Naive thymus-derived CD8-positive, alpha-beta T cell (primary cell): ENCODE results near the gene INPP5K. TPM values are rescaled to one million over a fixed set of nuclear protein-coding genes. Genes with fewer than 3 reads are reported as not detected.
A peak's percentile ranks its signal among the peaks of the same experiment; 100 is the strongest.

Experiments used
- ATAC-seq, 2 donors: fragments of 150-1000 bp; cut with Tn5 transposase in 1 of 2; sonication (Bioruptor Pico), chemical (Tn5 transposase) in 1 of 2; 1 replicate in 1 of 2; 2 replicates in 1 of 2; pipeline ENCODE4 v1.10.0; 2021; ENCODE audit warnings: mild to moderate bottlenecking in 2 of 2, moderate library complexity in 2 of 2
- POLR2A ChIA-PET: fragments of 350-600 bp; sonication (Branson Sonifier 250); formaldehyde crosslinking; loops from one replicate; lab custom pipeline; 2021; ENCODE audit warnings: antibody characterized with exemption; lab: Charles Lee
- DNase-seq, 10 donors: peaks; one replicate each; pipeline versions ENCODE4 v3.0.0 to v3.0.0-alpha.2; 2020 to 2022
- H3K27ac Mint-ChIP-seq, 10 donors: one replicate each; pipeline ENCODE4 v1.8.0; 2020 to 2022; ENCODE audit warnings: mild to moderate bottlenecking in 10 of 10, mixed read lengths in 10 of 10, moderate library complexity in 4 of 10, inconsistent platforms in 1 of 10
- H3K27me3 Mint-ChIP-seq, 5 donors: one replicate each; pipeline ENCODE4 v1.8.0; 2021 to 2022; ENCODE audit warnings: mixed read lengths in 5 of 5
- H3K36me3 Mint-ChIP-seq, 3 donors: one replicate each; pipeline ENCODE4 v1.8.0; 2020 to 2022; ENCODE audit warnings: mixed read lengths in 3 of 3, mild to moderate bottlenecking in 2 of 3, inconsistent platforms in 1 of 3
- H3K4me1 Mint-ChIP-seq, 4 donors: one replicate each; pipeline ENCODE4 v1.8.0; 2021 to 2022; ENCODE audit warnings: mixed read lengths in 4 of 4
- H3K4me3 Mint-ChIP-seq, 10 donors: one replicate each; pipeline ENCODE4 v1.8.0; 2020 to 2022; ENCODE audit warnings: mild to moderate bottlenecking in 10 of 10, mixed read lengths in 10 of 10, moderate library complexity in 6 of 10, inconsistent platforms in 1 of 10
- H3K9me3 Mint-ChIP-seq, 9 donors: one replicate each; pipeline ENCODE4 v1.8.0; 2020 to 2022; ENCODE audit warnings: mixed read lengths in 9 of 9, mild to moderate bottlenecking in 3 of 9, inconsistent platforms in 1 of 9, moderate library complexity in 1 of 9
- polyA plus RNA-seq, 3 donors: library from polyadenylated mRNA; unstranded; fragments of 300-500 nt; fragmentation: Illumina TruSeq; gene quantifications; one replicate each; pipeline ENCODE4 v1.2.3, GENCODE V29; 2021
- total RNA-seq, 8 experiments: library from RNA in 2 of 8; stranded (reverse) in 2 of 8; gene quantifications; one replicate each; pipeline ENCODE4 v1.2.3 and lab custom pipeline; 2021 to 2026

Gene INPP5K
- total and polyA plus RNA-seq, 5 experiments from 2014 or later: 62.0 to 93.8 (median 75.4) TPM

DNA sequence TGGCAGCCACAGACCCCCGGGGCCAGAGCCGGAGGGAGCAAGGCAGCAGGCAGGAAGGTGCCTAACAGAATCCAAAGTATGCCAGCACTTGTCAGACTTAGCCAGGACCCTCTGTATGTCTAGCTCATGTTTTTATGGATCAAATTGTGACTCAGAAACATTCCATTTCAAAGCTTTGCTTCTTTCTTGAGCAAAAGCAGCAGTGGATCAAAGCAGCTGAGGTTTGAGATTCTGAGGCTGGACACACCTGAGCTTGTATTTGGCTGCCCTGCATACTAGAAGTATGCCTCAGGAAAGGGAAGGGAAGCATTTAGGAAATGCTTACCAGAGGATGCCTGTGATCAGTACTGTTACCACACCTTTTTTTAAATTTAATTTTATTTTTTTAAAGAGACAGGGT, 18.2 kb downstream of the INPP5K start:
- H3K4me1 Mint-ChIP-seq: peaks cover 2 to 5% (median 3%) of the 10 kb centered on the region in 4 donors
- H3K36me3 Mint-ChIP-seq: peaks cover 0 to 40% (median 0%) of the 10 kb centered on the region in 3 donors
- no peaks in the 10 kb centered on the region for H3K9me3 Mint-ChIP-seq
- DNase-seq: no peak
- POLR2A ChIA-PET: interaction anchor here (0.5 to 1.3 kb wide), 3 partner anchors 8 to 198 kb away, joined by 3 read pairs; no protein-coding TSS in a partner anchor
- H3K4me3 Mint-ChIP-seq: no peak overlapping the region
- ATAC-seq: no peak
- peak overlapping the region in 1 of 10 donors; percentile 35 for H3K27ac Mint-ChIP-seq
- H3K27me3 Mint-ChIP-seq: no peaks in the 10 kb centered on the region

DNA sequence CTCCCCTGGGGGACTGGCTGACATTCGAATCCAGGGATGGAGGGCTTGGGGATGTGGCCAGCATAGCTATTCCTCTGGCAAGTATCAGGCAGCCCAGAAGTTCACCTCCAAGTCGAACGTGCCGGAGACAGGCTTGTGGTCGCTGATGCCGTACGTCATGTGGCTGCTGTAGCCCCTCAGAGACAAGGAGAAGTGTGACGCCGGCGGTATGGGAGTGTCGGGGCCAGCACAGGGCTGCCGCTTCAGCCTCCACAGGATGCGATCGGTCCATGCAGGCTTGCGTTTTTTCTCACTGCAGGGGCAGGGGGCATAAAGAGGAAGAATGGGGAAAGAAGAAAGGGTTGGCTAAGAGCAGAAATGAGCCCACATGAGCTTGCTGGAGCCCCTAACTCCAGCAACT, 18.6 kb downstream of the INPP5K start:
- ATAC-seq (no peak), DNase-seq (no peak)
- H3K9me3 Mint-ChIP-seq: no peaks in the 10 kb centered on the region
- H3K4me3 Mint-ChIP-seq: no peak overlapping the region
- H3K36me3 Mint-ChIP-seq: peaks cover 0 to 40% (median 0%) of the 10 kb centered on the region in 3 donors
- H3K27me3 Mint-ChIP-seq: no peaks in the 10 kb centered on the region
- H3K27ac Mint-ChIP-seq: peak overlapping the region in 4 of 10 donors; percentile 31 to 61 (median 34)
- peaks cover 3 to 9% (median 5%) of the 10 kb centered on the region in 4 donors for H3K4me1 Mint-ChIP-seq
- POLR2A ChIA-PET: interaction anchor here (0.5 to 1.3 kb wide), 3 partner anchors 8 to 197 kb away, joined by 3 read pairs; no protein-coding TSS in a partner anchor

DNA sequence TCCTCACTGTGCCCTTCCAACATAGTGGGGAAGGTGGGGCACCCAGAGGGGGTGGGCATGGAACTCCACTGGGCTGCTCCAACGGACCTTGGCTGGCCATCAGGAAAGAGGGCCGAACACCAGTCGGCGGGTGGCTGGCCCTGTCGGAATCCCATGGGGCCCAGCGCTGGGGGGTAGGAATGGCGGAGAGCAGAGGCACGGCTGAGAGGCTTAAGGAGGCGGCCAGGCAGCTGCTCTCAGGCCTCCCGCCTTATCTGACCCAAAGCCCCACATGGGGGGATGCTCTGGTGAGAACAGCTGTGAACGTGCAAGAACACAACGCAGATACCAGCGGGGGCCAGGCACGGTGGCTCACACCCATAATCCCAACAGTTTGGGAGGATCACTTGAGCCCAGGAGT, 19.5 kb downstream of the INPP5K start:
- no peaks in the 10 kb centered on the region for H3K27me3 Mint-ChIP-seq
- ATAC-seq (no peak), DNase-seq (no peak)
- no peaks in the 10 kb centered on the region for H3K9me3 Mint-ChIP-seq
- H3K36me3 Mint-ChIP-seq: peaks cover 0 to 37% (median 0%) of the 10 kb centered on the region in 3 donors
- no peak overlapping the region for H3K27ac Mint-ChIP-seq
- H3K4me1 Mint-ChIP-seq: peaks cover 6 to 14% (median 11%) of the 10 kb centered on the region in 4 donors
- POLR2A ChIA-PET: interaction anchor here (0.7 kb wide), 1 partner anchor 9 kb away, joined by 3 read pairs; no protein-coding TSS in a partner anchor
- H3K4me3 Mint-ChIP-seq: no peak overlapping the region

DNA sequence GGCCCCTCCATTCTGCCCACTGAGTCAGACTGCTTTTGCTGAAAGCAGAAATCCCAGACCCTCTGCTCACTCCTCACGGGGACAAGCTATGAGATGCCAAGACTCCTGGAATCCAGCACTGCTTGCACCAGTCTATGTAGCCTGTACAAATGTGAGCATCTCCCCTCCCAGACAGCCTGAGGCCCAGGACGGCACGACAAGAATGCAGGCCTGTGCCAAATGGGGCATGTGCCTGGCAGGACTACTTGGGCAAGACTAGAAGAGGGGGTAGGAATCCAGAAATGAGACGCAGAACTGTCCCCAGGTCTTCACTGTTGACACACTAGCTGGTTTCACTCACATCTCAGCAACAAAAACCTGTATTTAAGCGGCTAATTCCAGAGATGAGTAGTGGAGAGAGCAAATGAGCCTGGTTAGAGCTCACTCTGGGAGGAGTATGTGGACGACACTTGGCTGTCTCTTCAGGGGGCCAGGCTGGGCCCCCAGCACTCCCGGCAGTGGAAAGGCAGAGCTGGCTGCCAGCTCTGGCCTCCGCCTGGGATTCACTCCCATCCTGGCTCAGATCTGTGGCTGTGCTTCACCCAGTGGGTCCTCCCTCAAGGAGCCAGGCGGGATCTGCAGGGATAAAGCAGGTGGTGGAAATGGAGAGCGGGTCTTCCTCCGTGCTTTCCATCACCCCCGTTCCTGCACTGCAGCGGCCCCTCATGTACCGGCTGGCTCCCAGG, 21.0 kb downstream of the INPP5K start:
- Mint-ChIP-seq H3K36me3 (peaks cover 0 to 32% (median 0%) of the 10 kb centered on the region in 3 donors), H3K4me3 (no peak overlapping the region), H3K9me3 (no peaks in the 10 kb centered on the region), H3K4me1 (peaks cover 11 to 24% (median 18%) of the 10 kb centered on the region in 4 donors), H3K27ac (peak overlapping the region in 1 of 10 donors; percentile 60), H3K27me3 (no peaks in the 10 kb centered on the region)
- POLR2A ChIA-PET: interaction anchor here (0.5 kb wide), 1 partner anchor 713 kb away, joined by 3 read pairs; no protein-coding TSS in a partner anchor
- no peak for DNase-seq
- ATAC-seq: no peak

DNA sequence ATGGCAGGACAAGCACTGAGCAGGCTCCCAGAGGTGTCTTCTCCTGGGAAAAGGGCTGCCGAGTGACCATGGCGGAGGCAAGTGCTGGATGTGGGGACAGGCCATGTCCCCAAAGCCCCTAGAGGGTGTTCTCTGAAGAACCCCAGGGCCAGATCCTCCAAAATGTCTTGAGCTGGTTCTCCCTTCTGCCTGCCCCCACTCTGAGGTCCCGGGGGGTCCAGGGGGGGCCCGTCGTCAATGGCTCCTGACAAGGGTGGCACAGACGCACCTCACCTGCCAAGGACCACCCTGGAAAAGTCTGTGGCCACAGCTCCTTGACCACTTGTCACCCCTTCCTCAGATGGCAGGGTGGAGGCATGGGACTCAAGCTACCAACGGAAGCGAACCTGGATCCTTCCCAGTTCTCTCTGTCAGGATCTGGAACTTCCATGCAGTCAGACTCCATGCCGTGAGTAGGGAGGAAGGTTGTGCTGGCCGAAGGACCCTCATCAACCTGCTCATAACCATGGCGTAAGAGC, 21.6 kb downstream of the INPP5K start:
- POLR2A ChIA-PET: no interaction called here
- H3K27ac Mint-ChIP-seq: peak overlapping the region in 1 of 10 donors; percentile 6
- no peak overlapping the region for H3K4me3 Mint-ChIP-seq
- no peaks in the 10 kb centered on the region for H3K27me3 Mint-ChIP-seq
- DNase-seq: no peak
- H3K4me1 Mint-ChIP-seq: peaks cover 12 to 27% (median 23%) of the 10 kb centered on the region in 4 donors
- no peak for ATAC-seq
- peaks cover 0 to 31% (median 0%) of the 10 kb centered on the region in 3 donors for H3K36me3 Mint-ChIP-seq
- no peaks in the 10 kb centered on the region for H3K9me3 Mint-ChIP-seq

DNA sequence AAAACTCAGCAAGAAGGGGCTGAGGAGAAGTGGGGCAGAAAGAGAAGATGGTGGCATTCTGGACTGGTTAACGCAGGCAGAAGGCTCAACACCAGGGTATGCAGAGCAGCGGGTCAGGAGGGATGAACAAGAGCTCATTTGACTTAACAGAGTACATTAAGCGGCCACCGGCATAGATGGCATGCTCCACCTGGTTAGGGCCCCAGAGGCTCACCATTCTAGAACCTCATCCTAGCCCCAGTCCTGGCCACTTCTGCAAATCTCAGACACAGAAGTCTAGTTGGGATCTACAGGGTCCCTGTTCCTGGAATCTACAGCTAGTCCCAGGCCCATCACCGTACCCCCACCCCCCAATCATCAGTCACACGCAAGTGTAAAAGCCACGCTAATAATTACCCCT, 22.2 kb downstream of the INPP5K start:
- no peak for DNase-seq
- Mint-ChIP-seq H3K9me3 (no peaks in the 10 kb centered on the region), H3K27ac (peak overlapping the region in 7 of 10 donors; percentile 13 to 86 (median 58)), H3K4me3 (peak overlapping the region in 2 of 10 donors; percentile 50 to 69), H3K27me3 (no peaks in the 10 kb centered on the region), H3K4me1 (peaks cover 12 to 27% (median 27%) of the 10 kb centered on the region in 4 donors), H3K36me3 (peaks cover 0 to 26% (median 0%) of the 10 kb centered on the region in 3 donors)
- POLR2A ChIA-PET: no interaction called here
- no peak for ATAC-seq

DNA sequence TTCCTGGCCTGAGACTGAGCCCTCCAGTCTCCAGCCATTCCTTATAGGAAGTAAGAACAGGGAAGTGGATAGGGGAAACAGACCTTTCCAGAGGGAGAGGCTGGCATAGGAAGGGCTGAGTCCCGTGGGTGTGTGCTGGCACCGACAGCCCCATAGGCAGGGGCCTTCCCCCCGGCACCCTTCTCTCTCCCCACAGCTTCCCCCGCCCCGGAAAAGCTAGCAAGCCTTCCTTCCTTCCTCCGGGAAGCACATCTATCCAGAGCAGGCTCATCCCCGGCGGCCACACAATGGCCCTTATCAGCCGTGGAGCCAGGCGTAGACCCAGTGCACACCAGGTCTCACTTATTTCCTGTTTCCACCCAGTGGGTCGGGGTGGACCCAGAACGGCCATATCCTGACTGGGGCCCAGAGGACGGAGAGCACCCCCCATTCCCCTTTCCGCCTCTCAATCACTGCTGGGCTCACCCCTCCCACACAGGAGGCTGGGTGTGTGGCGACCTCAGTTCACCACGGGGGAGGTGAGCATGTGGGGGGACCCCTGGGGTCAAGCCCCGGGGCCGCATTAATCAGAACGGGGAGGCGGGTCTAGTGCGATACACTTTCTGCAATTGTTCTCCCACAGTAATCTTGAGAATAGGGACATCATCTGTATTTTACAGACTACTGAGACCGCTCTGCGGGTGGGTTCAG, 23.0 kb downstream of the INPP5K start:
- H3K27ac Mint-ChIP-seq: peak overlapping the region in 6 of 10 donors; percentile 13 to 76 (median 51)
- ATAC-seq (no peak), DNase-seq (no peak)
- peaks cover 0 to 19% (median 0%) of the 10 kb centered on the region in 3 donors for H3K36me3 Mint-ChIP-seq
- POLR2A ChIA-PET: interaction anchor here (1.0 to 1.1 kb wide), 2 partner anchors 23 to 122 kb away, joined by 3 to 7 read pairs; partner anchors contain the start of gene INPP5K
- H3K9me3 Mint-ChIP-seq: no peaks in the 10 kb centered on the region
- peak overlapping the region in 8 of 10 donors; percentile 3 to 89 (median 71) for H3K4me3 Mint-ChIP-seq
- no peaks in the 10 kb centered on the region for H3K27me3 Mint-ChIP-seq
- H3K4me1 Mint-ChIP-seq: peaks cover 12 to 34% (median 30%) of the 10 kb centered on the region in 4 donors

DNA sequence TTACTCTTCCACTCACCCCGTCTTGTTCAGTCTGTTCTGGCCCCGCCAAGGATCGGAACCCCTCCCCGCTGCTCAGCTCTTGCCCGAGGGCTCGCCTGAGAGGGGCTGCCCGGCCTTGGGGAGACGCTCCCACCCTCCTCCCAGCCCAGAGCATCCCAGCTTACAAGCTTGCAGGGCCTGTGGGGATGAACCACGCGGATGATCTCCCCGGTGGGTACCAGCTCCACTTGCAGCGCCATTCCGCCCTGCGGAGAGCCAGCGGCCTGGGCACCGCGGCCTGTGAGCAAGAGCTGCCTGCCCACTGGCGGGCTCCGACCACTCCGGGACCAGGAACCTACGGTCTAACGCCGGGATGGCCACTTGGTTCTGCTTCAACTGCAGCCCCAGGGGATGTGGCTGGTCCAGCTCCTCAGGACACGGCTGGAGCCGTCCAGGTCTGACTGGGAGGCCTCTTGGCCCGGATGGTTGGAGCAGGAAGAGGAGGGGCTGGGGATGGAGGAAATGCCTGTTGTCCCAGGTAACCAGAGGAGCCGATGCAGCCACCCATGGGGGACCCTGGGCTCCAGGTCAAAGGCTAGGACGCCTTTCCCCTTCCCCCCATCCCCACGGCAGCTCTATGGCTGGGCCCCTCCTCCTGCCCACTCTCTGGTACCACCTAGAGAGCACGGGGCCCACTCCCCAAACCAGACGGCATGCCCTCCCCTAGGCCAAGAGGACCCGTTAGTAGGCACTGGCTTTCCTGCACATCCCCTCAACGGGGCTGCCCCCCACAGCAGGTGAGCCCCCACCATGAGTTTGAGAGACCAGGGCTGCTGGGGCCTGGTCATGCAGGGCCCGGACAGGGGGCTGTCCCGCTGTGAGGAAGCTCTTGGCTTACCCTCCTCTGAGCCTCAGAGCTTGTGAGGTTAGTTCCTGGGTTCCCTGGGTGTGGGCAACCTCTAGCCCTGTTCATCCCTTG, 23.9 kb downstream of the INPP5K start, which contains the start of gene MYO1C:
MYO1C (minus strand) TSS at position 438 of the 958 bp plus-strand sequence; CDS start at position 239, 199 bp downstream.
- Mint-ChIP-seq H3K4me1 (peaks cover 14 to 36% (median 33%) of the 10 kb centered on the region in 4 donors), H3K9me3 (no peaks in the 10 kb centered on the region), H3K27ac (peak within 1 kb of the TSS in 8 of 10 donors; percentile 38 to 90 (median 74)), H3K4me3 (peak within 1 kb of the TSS; percentile 78 to 91 (median 86)), H3K27me3 (no peaks in the 10 kb centered on the region), H3K36me3 (peaks cover 0 to 14% (median 0%) of the 10 kb centered on the region in 3 donors)
- ATAC-seq (no peak), DNase-seq (no peak)
- POLR2A ChIA-PET: interaction anchor here (0.5 to 1.1 kb wide), 5 partner anchors 13 to 121 kb away, joined by 3 to 7 read pairs (median 3); partner anchors contain the start of gene INPP5K

DNA sequence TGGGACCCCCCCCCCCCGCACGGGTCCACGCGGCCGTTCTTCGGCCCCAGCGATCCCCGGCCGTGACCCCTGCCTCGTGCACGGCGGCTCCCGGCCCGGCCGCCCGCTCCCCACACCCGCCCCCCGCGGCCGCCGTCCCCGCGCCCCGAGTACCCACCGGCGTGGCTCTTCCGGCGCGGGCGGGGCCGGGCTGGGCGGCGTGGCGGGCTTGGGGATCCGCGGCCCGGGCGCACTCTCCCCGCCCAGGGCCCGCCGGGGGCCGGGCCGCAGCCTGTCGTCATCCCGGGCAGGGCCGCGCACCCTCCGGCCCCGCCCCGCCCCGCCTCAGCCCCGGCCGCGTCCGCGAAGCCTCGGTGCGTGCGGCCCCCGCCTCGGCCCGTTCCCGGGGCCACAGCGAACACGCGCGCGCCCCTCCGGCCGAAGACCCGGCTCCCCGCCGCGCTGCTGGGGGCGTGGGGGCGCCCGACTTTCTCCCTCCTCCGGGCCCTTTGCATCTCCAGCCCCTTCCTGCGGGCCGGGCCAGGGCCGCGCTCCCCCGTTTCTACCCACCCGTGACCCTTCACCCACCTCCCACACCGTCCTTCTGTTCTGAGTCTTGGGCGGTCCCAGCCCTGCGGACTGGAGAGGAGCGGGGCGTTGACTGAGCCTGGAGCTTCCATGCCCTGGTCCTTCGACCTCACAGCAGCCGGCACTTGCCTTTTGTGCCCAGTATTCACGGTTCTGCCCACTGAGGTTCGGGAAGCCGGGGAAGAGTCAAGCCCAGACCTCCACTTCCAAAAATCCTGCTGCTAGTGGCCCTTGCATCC, 24.8 kb downstream of the INPP5K start:
- no peaks in the 10 kb centered on the region for H3K27me3 Mint-ChIP-seq
- peaks cover 0 to 8% (median 0%) of the 10 kb centered on the region in 3 donors for H3K36me3 Mint-ChIP-seq
- peak overlapping the region; percentile 78 to 91 (median 86) for H3K4me3 Mint-ChIP-seq
- POLR2A ChIA-PET: interaction anchor here (0.8 to 0.9 kb wide), 2 partner anchors 14 to 25 kb away, joined by 3 read pairs; partner anchors contain the start of gene INPP5K
- peak overlapping the region in 8 of 10 donors; percentile 38 to 90 (median 73) for H3K27ac Mint-ChIP-seq
- DNase-seq (peak in 3 of 10 donors; percentile 18 to 36 (median 35)), ATAC-seq (peak; percentile 24 to 35)
- H3K9me3 Mint-ChIP-seq: no peaks in the 10 kb centered on the region
- H3K4me1 Mint-ChIP-seq: peaks cover 19 to 42% (median 40%) of the 10 kb centered on the region in 4 donors

DNA sequence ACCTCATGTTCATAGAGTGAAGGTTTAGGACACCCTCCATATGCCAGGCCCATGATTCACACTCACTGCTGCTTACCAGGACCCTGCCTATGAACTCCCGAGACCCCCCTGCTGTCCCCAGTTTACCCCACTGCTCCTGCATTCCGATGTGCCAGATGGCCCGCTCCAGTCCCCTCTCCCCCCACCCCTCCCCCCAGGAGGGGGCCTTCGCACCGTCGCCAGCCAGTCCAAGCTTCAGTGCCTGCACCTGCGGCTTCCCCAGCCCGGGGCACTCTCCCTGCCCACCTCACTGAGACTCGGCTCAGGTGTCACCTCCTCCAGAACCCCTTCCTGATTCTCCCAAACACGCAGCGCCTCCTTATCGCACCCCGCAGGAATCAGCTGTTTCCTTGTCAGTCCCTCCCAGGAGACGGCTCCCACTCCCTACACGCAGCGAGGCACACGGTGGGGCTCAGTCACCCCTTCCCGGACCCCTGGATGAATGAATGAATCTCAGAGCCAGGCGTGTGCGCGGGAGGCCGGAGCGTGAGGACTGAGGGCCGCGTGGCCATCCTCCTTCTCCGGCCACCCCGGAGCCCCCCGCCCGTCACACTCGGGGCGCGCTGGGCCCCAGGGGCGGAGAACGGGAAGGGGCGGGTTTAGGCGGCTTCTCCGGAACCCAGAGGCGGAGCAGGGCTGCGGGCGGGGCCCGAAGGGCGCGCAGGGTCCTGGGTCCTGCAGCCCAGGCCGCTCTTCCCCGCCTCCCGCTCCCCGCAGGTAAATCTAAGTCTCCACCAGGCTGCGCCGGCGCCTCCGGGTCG, 25.6 kb downstream of the INPP5K start:
- DNase-seq (peak in 7 of 10 donors; percentile 26 to 76 (median 51)), ATAC-seq (peak; percentile 47 to 54)
- Mint-ChIP-seq H3K27me3 (no peaks in the 10 kb centered on the region), H3K9me3 (no peaks in the 10 kb centered on the region), H3K4me1 (peaks cover 19 to 43% (median 41%) of the 10 kb centered on the region in 4 donors), H3K36me3 (peaks cover 0 to 6% (median 0%) of the 10 kb centered on the region in 3 donors), H3K27ac (peak overlapping the region in 8 of 10 donors; percentile 28 to 91 (median 58)), H3K4me3 (peak overlapping the region; percentile 79 to 87 (median 84))
- POLR2A ChIA-PET: interaction anchor here (0.6 kb wide), 1 partner anchor 16 kb away, joined by 3 read pairs; no protein-coding TSS in a partner anchor
